ENCODE results near the gene EIPR1. TPM values are rescaled to one million over a fixed set of nuclear protein-coding genes. Genes with fewer than 3 reads are reported as not detected.

EIPR1 gene
- total and polyA plus RNA-seq, 2 of the 4 experiments (the other 2 are of a cell fraction): 46.5 to 67.4 TPM

- Histone ChIP-seq H4K5ac (ENCODE audit: low read depth, low read length) (no peak overlapping the region), H3K36me3 (ENCODE audit: control insufficient read depth, insufficient read depth, low read length) (no peaks in the 10 kb centered on the region), H3K23ac (ENCODE audit: low read depth, low read length) (no peak overlapping the region), H2BK120ac (ENCODE audit: low read depth, low read length) (no peak overlapping the region), H3K79me1 (ENCODE audit: low read depth in 1 of 2, low read length in 2 of 2) (peaks cover 6 to 7% of the 10 kb centered on the region in 2 experiments; a peak in 3 of 4 replicates), H3K4me2 (ENCODE audit: low read depth, low read length) (no peak overlapping the region), H2AFZ (replicated peaks; ENCODE audit: low read length, poor library complexity) (no peak overlapping the region), H4K91ac (ENCODE audit: insufficient read depth, low read depth, low read length) (no peak overlapping the region), H3K4me3 (ENCODE audit: insufficient read depth, low read depth, low read length) (no peak overlapping the region), H4K8ac (ENCODE audit: low read depth in 2 of 2, low read length in 2 of 2) (no peak overlapping the region), H3K27ac (ENCODE audit: insufficient read depth, low read length) (no peak overlapping the region), H2AK9ac (replicated peaks; ENCODE audit: low read depth, low read length, poor library complexity) (peak overlapping the region; percentile 5), H3K27me3 (ENCODE audit: control insufficient read depth, insufficient read depth, low read length) (no peaks in the 10 kb centered on the region), H3K18ac (ENCODE audit: low read depth, low read length) (no peak overlapping the region), H3K14ac (replicated peaks; ENCODE audit: low read depth, low read length) (no peak overlapping the region), H2BK15ac (ENCODE audit: low read depth, low read length) (no peak overlapping the region), H3K9me1 (ENCODE audit: insufficient read depth, low read length) (peaks cover 6% of the 10 kb centered on the region; the same call in 1 of the 2 replicates), H2BK5ac (ENCODE audit: low read depth, low read length, poor library complexity, severe bottlenecking) (no peak overlapping the region), H3K9ac (ENCODE audit: low read depth, low read length) (no peak overlapping the region), H2BK20ac (ENCODE audit: low read depth, low read length) (no peak overlapping the region), H4K20me1 (ENCODE audit: insufficient read depth, low read length) (no peaks in the 10 kb centered on the region; the same call in 1 of the 2 replicates), H3K4me1 (ENCODE audit: control insufficient read depth, insufficient read depth, low read length) (no peaks in the 10 kb centered on the region), H2AK5ac (ENCODE audit: low read depth, low read length) (no peak overlapping the region), H3K9me3 (ENCODE audit: control insufficient read depth, insufficient read depth, low read length) (0 out of 2 replicates have a peak, but pooled peaks cover 2% of the 10 kb centered on the region), H3K4ac (ENCODE audit: low read depth, low read length) (no peak overlapping the region), H3K56ac (ENCODE audit: extremely low read depth, insufficient read depth, low read length) (no peak overlapping the region)
- WGBS, 2 experiments (ENCODE audit: extremely low coverage in 2 of 2, insufficient read length in 1 of 2): 89% methylated on average over 4 of the region's 15 CpGs; no CpG with 5 or more reads in 1 of the 2 experiments
- ChIA-PET CTCF (no interaction called here), POLR2A (ENCODE audit: unreplicated experiment) (no interaction called here)
- no peak for ATAC-seq (ENCODE audit: low read depth)
- dilution Hi-C loops (cut with HindIII; ENCODE audit: low sequenced_read_pairs, unreplicated experiment): no loop called here
- BruUV-seq (replicated peaks): no TSS peak
- no peak for DNase-seq
- in situ Hi-C loops (cut with MboI; ENCODE audit: low sequenced_read_pairs): no loop called here
- intact Hi-C loops (cut with micrococcal nuclease): no loop called here
- TF ChIP-seq USF2 (IDR thresholded peaks at IDR 0.05; ENCODE audit: low read depth, low read length) (no peak), MXI1 (IDR thresholded peaks at IDR 0.05; ENCODE audit: borderline replicate concordance, low read depth, low read length) (no peak), RCOR1 (IDR thresholded peaks at IDR 0.05; ENCODE audit: insufficient replicate concordance, low read length) (no peak), CTCF (conservative IDR thresholded peaks at IDR 0.05; ENCODE audit: low read depth, low read length) (no peak), ELK1 (IDR thresholded peaks at IDR 0.05; ENCODE audit: borderline replicate concordance, low read depth, low read length) (no peak), RFX5 (IDR thresholded peaks at IDR 0.05; ENCODE audit: low read depth, low read length) (no peak), MAFK (IDR thresholded peaks at IDR 0.05; ENCODE audit: low read depth, low read length) (no peak), RAD21 (IDR thresholded peaks at IDR 0.05; ENCODE audit: low read length) (no peak), BHLHE40 (IDR thresholded peaks at IDR 0.05; ENCODE audit: low read depth, low read length) (no peak), NFE2L2 (IDR thresholded peaks at IDR 0.05; ENCODE audit: low read depth, low read length) (no peak), CEBPB (IDR thresholded peaks at IDR 0.05; ENCODE audit: low read depth, low read length) (no peak), CHD1 (IDR thresholded peaks at IDR 0.05; ENCODE audit: low read depth, low read length) (no peak), FOS (IDR thresholded peaks at IDR 0.05; ENCODE audit: low read depth, low read length) (no peak), MAZ (IDR thresholded peaks at IDR 0.05; ENCODE audit: borderline replicate concordance, low read depth, low read length) (no peak)
Observed at GRCh38 chr2:3266925-3267867, 110.4 kb downstream of the EIPR1 start.

Data from IMR-90 (cell line).